SH-SY5Y (cell line): ENCODE data around the gene TARBP1.

ENCODE experiments used
- GATA2 ChIP-seq: IDR thresholded peaks from 2 replicates; pipeline ENCODE4 v1.6.1; 2011; ENCODE audit warnings: mild to moderate bottlenecking, low read depth, low read length
- GATA3 ChIP-seq: IDR thresholded peaks from 2 replicates; pipeline ENCODE4 v1.6.1; 2011; ENCODE audit warnings: low read depth, mild to moderate bottlenecking, low read length, moderate library complexity

GRCh38 chr1:234473118-234473517 is 5.9 kb downstream of the TARBP1 start:
- TF ChIP-seq GATA2: no peak
- no peak for TF ChIP-seq GATA3
